A673 (cell line): Measurements from ENCODE around the gene FBN1.

Experiments
- EZH2 ChIP-seq: fragments of 200-600 bp; sonication (generic); IDR thresholded peaks from 2 replicates; pipeline ENCODE4 v1.6.1; 2017; ENCODE audit warnings: borderline replicate concordance, low read depth, mild to moderate bottlenecking, mixed read lengths, antibody characterized with exemption, low read length; ENCODE audit not compliant: poor library complexity, severe bottlenecking
- TF ChIP-seq, protein P1 (sequence below): fragments of 300-800, 200-600 bp; sonication (generic); conservative IDR thresholded peaks from 2 replicates; pipeline ENCODE4 v1.5.1; 2017; ENCODE audit warnings: low read depth, mild to moderate bottlenecking, antibody characterized with exemption, low read length, moderate library complexity, mixed read lengths

DNA sequence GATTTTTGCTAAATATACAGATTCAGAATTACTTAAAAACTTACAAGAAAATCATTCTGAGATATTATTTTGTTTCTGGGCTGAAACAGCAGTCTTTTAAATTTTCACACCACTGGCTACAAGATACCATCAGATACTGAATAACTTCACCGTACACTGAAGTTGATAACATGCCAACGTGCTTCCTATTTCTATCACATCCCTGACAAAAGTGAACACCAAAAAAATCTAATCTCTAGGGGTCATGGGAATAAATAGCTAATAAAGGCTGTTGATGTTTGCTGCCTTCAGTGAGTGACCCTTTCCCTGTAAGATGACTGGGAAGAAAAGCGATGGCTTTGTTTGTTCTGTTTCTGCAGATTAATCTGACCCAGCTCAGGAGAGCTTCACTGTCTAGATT lies 193.8 kb downstream of the FBN1 start:
- TF ChIP-seq, protein P1, sequence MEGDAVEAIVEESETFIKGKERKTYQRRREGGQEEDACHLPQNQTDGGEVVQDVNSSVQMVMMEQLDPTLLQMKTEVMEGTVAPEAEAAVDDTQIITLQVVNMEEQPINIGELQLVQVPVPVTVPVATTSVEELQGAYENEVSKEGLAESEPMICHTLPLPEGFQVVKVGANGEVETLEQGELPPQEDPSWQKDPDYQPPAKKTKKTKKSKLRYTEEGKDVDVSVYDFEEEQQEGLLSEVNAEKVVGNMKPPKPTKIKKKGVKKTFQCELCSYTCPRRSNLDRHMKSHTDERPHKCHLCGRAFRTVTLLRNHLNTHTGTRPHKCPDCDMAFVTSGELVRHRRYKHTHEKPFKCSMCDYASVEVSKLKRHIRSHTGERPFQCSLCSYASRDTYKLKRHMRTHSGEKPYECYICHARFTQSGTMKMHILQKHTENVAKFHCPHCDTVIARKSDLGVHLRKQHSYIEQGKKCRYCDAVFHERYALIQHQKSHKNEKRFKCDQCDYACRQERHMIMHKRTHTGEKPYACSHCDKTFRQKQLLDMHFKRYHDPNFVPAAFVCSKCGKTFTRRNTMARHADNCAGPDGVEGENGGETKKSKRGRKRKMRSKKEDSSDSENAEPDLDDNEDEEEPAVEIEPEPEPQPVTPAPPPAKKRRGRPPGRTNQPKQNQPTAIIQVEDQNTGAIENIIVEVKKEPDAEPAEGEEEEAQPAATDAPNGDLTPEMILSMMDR, result no peak
- TF ChIP-seq EZH2, result no peak
